GM12865 (cell line): ENCODE measurements around the gene C7.

ENCODE experiments used
- DNase-seq: peaks from one replicate; pipeline ENCODE4 v3.0.0; 2010; ENCODE audit warnings: low read depth
- H3K4me3 ChIP-seq: 2 replicates; pipeline ENCODE4 v1.5.1; 2011; ENCODE audit warnings: mild to moderate bottlenecking, low read depth, low read length, control low read depth
- CTCF ChIP-seq: IDR thresholded peaks from 2 replicates; pipeline ENCODE4 v1.5.1; 2011; ENCODE audit warnings: low read length, control low read depth, low read depth, inconsistent platforms; ENCODE audit not compliant: insufficient read depth; ENCODE audit errors: missing control alignments

C7 gene

GRCh38 chr5:40988746-40989510 is 79.6 kb downstream of the C7 start:
- TF ChIP-seq CTCF = no peak
- no peak for DNase-seq

GRCh38 chr5:40991168-40991980 is 82.1 kb downstream of the C7 start:
- DNase-seq = no peak
- no peak for TF ChIP-seq CTCF
- H3K4me3 ChIP-seq = no peak overlapping the region

More at GRCh38 chr5:40988746-40989510, 79.6 kb downstream of the C7 start:
- no peak overlapping the region for H3K4me3 ChIP-seq

- no peak overlapping the region for H3K4me3 ChIP-seq
- DNase-seq = no peak
- no peak for TF ChIP-seq CTCF
Observed at GRCh38 chr5:40991981-40992559, 82.8 kb downstream of the C7 start.

GRCh38 chr5:40995801-40996586 is 86.7 kb downstream of the C7 start:
- H3K4me3 ChIP-seq = no peak overlapping the region
- TF ChIP-seq CTCF = no peak
- no peak for DNase-seq

GRCh38 chr5:40999142-40999541 is 89.8 kb downstream of the C7 start:
- no peak for DNase-seq
- no peak for TF ChIP-seq CTCF
- no peak overlapping the region for H3K4me3 ChIP-seq

- DNase-seq = no peak
- TF ChIP-seq CTCF = no peak
- no peak overlapping the region for H3K4me3 ChIP-seq
Observed at GRCh38 chr5:40999966-41000365, 90.7 kb downstream of the C7 start.
